HepG2 (cell line): Measurements from ENCODE around the gene ARL16. TPM values are rescaled to one million over a fixed set of nuclear protein-coding genes. Genes with fewer than 3 reads are reported as not detected.

ENCODE experiments used
- ATF7-NPFF ChIP-seq: sonication (generic); formaldehyde crosslinking; IDR thresholded peaks from 2 replicates; pipeline ENCODE4 v1.8.1; 2023; ENCODE audit warnings: mild to moderate bottlenecking, low read depth, missing genetic modification reagents, moderate library complexity
- ATRX ChIP-seq: sonication (generic); formaldehyde crosslinking; IDR thresholded peaks from 2 replicates; pipeline ENCODE4 v1.4.0; 2020; ENCODE audit warnings: missing genetic modification reagents, borderline replicate concordance
- CHCHD3 ChIP-seq: sonication (generic); formaldehyde crosslinking; IDR thresholded peaks from 2 replicates; pipeline ENCODE4 v1.8.0; 2022; ENCODE audit warnings: mild to moderate bottlenecking, missing genetic modification reagents, moderate library complexity
- ELF1 ChIP-seq: sonication (generic); formaldehyde crosslinking; IDR thresholded peaks from 2 replicates; pipeline ENCODE4 v1.4.0; 2020; ENCODE audit warnings: missing genetic modification reagents
- ONECUT2 ChIP-seq: sonication (generic); formaldehyde crosslinking; IDR thresholded peaks from 2 replicates; pipeline ENCODE4 v1.4.0; 2020; ENCODE audit warnings: missing genetic modification reagents
- PCBP1 ChIP-seq: fragments of 200-400 bp; formaldehyde crosslinking; IDR thresholded peaks from 2 replicates; pipeline ENCODE4 v1.6.1; 2017; ENCODE audit warnings: mild to moderate bottlenecking, low read depth, low read length, borderline replicate concordance
- PHF21A ChIP-seq: sonication (generic); formaldehyde crosslinking; IDR thresholded peaks from 2 replicates; pipeline ENCODE4 v1.5.0; 2020; ENCODE audit warnings: mild to moderate bottlenecking, missing genetic modification reagents
- POLR2A ChIP-seq, 2 experiments: IDR thresholded peaks; 2 replicates each; pipeline ENCODE4 v1.6.1; 2011; ENCODE audit warnings: low read depth in 2 of 2, low read length in 2 of 2, mild to moderate bottlenecking in 1 of 2, moderate library complexity in 1 of 2; ENCODE audit not compliant: insufficient read depth in 1 of 2
- SOX5 ChIP-seq: IDR thresholded peaks from 2 replicates; pipeline ENCODE4 v1.6.1; 2016; ENCODE audit warnings: borderline replicate concordance
- ZFP1 ChIP-seq: IDR thresholded peaks from 2 replicates; pipeline ENCODE4 v1.6.1; 2016
- ZNF230 ChIP-seq: sonication (generic); formaldehyde crosslinking; IDR thresholded peaks from 2 replicates; pipeline ENCODE4 v1.4.0; 2020; ENCODE audit warnings: mild to moderate bottlenecking, missing genetic modification reagents
- ZNF709 ChIP-seq: sonication (generic); formaldehyde crosslinking; IDR thresholded peaks from 2 replicates; pipeline ENCODE4 v1.5.0; 2020; ENCODE audit warnings: mild to moderate bottlenecking, missing genetic modification reagents
- polyA plus RNA-seq, 8 experiments: library from polyadenylated mRNA; depleted of rRNA in 3 of 8; stranded (reverse) in 7 of 8; unstranded in 1 of 8; fragments of >200 nt; fragmentation: Illumina TruSeq in 4 of 8; extraction: Trizol in 4 of 8; gene quantifications; 2 replicates each; pipeline versions ENCODE4 v1.2.1 to v1.2.3, GENCODE V29; 2011 to 2016; ENCODE audit warnings: low read depth in 4 of 8, missing spikeins in 1 of 8, mixed read lengths in 1 of 8; ENCODE audit not compliant: insufficient read depth in 1 of 8
- total RNA-seq, 5 experiments: library from RNA; depleted of rRNA; stranded (reverse); fragments of >200 nt; fragmentation: Illumina TruSeq; extraction: Trizol; gene quantifications; 2 replicates each; pipeline ENCODE4 v1.2.3, GENCODE V29; 2016; ENCODE audit warnings: low read depth in 1 of 5
- TF ChIP-seq, protein P1 (sequence below): sonication (generic); formaldehyde crosslinking; IDR thresholded peaks from 2 replicates; pipeline ENCODE4 v1.5.1; 2020; ENCODE audit warnings: mild to moderate bottlenecking, missing genetic modification reagents, borderline replicate concordance
- TF ChIP-seq, protein P2 (sequence below): sonication (generic); formaldehyde crosslinking; conservative IDR thresholded peaks from 2 replicates; pipeline ENCODE4 v1.5.0; 2020; ENCODE audit warnings: missing genetic modification reagents
- TF ChIP-seq, protein P3 (sequence below): sonication (generic); formaldehyde crosslinking; IDR thresholded peaks from 2 replicates; pipeline ENCODE4 v1.9.0; 2021; ENCODE audit warnings: missing genetic modification reagents, borderline replicate concordance
- TF ChIP-seq, protein P4 (sequence below): sonication (generic); formaldehyde crosslinking; IDR thresholded peaks from 2 replicates; pipeline ENCODE4 v1.5.0; 2020; ENCODE audit warnings: mild to moderate bottlenecking, low read depth, missing genetic modification reagents, borderline replicate concordance
- TF ChIP-seq, protein P5 (sequence below): sonication (generic); formaldehyde crosslinking; IDR thresholded peaks from 2 replicates; pipeline ENCODE4 v1.8.1; 2023; ENCODE audit warnings: mild to moderate bottlenecking, inconsistent platforms, moderate library complexity, missing genetic modification reagents, borderline replicate concordance

Gene ARL16
- total and polyA plus RNA-seq, 2 of the 13 experiments (the other 11 are each of a cell fraction or from before 2014, with no cell fraction given): 20.8 to 30.8 TPM

DNA sequence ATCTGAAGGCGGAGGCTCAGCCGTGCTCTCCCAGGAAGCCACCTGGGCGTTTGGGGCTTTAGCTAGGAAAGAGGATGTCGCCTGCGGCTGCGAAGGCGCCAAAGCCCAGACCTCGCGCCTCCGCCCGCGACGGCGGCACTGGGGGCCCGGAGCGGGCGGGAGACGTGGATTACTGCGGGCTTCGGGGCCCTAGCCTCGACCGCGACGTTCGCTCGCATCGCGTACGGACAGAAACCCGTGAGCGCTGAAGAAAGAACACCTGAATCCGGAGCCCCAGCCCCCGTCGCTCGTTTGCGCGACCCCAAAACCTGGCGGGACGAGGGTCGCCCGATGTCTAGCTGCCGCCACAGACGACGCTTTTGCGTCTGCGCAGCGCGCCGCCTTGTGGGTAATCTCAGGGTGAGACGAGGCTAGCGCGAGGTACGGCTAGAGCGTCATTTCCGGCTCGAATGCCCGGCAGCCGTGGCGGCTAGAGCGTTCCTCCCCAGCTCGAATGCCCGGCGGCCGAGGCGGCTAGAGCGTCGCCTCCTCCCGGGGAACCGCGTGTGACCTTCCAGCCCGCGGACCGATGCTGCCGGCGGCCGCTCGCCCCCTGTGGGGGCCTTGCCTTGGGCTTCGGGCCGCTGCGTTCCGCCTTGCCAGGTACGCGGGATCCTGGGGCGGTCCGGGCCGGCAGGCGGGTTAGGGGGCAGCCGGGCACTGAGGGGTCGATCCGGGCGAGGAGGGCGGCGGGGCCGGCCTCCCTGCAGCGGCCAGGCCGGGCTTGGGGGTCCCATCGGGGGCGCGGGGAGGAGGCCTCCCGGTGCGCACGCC, 19.5 kb upstream of the ARL16 start, which contains the start of gene MRPL12 (continued):
- TF ChIP-seq, protein P1, sequence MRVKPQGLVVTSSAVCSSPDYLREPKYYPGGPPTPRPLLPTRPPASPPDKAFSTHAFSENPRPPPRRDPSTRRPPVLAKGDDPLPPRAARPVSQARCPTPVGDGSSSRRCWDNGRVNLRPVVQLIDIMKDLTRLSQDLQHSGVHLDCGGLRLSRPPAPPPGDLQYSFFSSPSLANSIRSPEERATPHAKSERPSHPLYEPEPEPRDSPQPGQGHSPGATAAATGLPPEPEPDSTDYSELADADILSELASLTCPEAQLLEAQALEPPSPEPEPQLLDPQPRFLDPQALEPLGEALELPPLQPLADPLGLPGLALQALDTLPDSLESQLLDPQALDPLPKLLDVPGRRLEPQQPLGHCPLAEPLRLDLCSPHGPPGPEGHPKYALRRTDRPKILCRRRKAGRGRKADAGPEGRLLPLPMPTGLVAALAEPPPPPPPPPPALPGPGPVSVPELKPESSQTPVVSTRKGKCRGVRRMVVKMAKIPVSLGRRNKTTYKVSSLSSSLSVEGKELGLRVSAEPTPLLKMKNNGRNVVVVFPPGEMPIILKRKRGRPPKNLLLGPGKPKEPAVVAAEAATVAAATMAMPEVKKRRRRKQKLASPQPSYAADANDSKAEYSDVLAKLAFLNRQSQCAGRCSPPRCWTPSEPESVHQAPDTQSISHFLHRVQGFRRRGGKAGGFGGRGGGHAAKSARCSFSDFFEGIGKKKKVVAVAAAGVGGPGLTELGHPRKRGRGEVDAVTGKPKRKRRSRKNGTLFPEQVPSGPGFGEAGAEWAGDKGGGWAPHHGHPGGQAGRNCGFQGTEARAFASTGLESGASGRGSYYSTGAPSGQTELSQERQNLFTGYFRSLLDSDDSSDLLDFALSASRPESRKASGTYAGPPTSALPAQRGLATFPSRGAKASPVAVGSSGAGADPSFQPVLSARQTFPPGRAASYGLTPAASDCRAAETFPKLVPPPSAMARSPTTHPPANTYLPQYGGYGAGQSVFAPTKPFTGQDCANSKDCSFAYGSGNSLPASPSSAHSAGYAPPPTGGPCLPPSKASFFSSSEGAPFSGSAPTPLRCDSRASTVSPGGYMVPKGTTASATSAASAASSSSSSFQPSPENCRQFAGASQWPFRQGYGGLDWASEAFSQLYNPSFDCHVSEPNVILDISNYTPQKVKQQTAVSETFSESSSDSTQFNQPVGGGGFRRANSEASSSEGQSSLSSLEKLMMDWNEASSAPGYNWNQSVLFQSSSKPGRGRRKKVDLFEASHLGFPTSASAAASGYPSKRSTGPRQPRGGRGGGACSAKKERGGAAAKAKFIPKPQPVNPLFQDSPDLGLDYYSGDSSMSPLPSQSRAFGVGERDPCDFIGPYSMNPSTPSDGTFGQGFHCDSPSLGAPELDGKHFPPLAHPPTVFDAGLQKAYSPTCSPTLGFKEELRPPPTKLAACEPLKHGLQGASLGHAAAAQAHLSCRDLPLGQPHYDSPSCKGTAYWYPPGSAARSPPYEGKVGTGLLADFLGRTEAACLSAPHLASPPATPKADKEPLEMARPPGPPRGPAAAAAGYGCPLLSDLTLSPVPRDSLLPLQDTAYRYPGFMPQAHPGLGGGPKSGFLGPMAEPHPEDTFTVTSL (CRISPR knock-in tag): peak; percentile 66; the same call in 1 of the 2 replicates
- TF ChIP-seq, protein P2, sequence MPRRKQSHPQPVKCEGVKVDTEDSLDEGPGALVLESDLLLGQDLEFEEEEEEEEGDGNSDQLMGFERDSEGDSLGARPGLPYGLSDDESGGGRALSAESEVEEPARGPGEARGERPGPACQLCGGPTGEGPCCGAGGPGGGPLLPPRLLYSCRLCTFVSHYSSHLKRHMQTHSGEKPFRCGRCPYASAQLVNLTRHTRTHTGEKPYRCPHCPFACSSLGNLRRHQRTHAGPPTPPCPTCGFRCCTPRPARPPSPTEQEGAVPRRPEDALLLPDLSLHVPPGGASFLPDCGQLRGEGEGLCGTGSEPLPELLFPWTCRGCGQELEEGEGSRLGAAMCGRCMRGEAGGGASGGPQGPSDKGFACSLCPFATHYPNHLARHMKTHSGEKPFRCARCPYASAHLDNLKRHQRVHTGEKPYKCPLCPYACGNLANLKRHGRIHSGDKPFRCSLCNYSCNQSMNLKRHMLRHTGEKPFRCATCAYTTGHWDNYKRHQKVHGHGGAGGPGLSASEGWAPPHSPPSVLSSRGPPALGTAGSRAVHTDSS: peak; percentile 85; the same call in 1 of the 2 replicates
- TF ChIP-seq CHCHD3 (CRISPR knock-in tag) (peak; percentile 17), ATF7-NPFF (no peak; the same call in none of the 2 replicates), PCBP1 (0 out of 2 replicates have a peak, but pooled peaks have one; percentile 50), SOX5 (CRISPR knock-in tag) (peak; percentile 58), ZFP1 (CRISPR knock-in tag) (no peak; the same call in 1 of the 2 replicates), ONECUT2 (CRISPR knock-in tag) (peak; percentile 40; the same call in 1 of the 2 replicates), ATRX (CRISPR knock-in tag) (no peak), ELF1 (CRISPR knock-in tag) (peak; percentile 89), POLR2A (IDR thresholded peaks at IDR 0.05; ENCODE audit: insufficient read depth in 1 of 2, low read depth in 2 of 2, low read length in 2 of 2) (peak in 1 of 2 experiments; percentile 96; a peak in 2 of 4 replicates), PHF21A (CRISPR knock-in tag) (peak; percentile 91), ZNF230 (CRISPR knock-in tag) (peak; percentile 87; the same call in 1 of the 2 replicates), ZNF709 (CRISPR knock-in tag) (peak; percentile 87)
- TF ChIP-seq, protein P3, sequence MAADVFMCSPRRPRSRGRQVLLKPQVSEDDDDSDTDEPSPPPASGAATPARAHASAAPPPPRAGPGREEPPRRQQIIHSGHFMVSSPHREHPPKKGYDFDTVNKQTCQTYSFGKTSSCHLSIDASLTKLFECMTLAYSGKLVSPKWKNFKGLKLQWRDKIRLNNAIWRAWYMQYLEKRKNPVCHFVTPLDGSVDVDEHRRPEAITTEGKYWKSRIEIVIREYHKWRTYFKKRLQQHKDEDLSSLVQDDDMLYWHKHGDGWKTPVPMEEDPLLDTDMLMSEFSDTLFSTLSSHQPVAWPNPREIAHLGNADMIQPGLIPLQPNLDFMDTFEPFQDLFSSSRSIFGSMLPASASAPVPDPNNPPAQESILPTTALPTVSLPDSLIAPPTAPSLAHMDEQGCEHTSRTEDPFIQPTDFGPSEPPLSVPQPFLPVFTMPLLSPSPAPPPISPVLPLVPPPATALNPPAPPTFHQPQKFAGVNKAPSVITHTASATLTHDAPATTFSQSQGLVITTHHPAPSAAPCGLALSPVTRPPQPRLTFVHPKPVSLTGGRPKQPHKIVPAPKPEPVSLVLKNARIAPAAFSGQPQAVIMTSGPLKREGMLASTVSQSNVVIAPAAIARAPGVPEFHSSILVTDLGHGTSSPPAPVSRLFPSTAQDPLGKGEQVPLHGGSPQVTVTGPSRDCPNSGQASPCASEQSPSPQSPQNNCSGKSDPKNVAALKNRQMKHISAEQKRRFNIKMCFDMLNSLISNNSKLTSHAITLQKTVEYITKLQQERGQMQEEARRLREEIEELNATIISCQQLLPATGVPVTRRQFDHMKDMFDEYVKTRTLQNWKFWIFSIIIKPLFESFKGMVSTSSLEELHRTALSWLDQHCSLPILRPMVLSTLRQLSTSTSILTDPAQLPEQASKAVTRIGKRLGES (CRISPR knock-in tag): peak; percentile 37; the same call in 1 of the 2 replicates
- TF ChIP-seq, protein P4, sequence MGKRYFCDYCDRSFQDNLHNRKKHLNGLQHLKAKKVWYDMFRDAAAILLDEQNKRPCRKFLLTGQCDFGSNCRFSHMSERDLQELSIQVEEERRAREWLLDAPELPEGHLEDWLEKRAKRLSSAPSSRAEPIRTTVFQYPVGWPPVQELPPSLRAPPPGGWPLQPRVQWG (CRISPR knock-in tag): no peak; the same call in 1 of the 2 replicates
- TF ChIP-seq, protein P5, sequence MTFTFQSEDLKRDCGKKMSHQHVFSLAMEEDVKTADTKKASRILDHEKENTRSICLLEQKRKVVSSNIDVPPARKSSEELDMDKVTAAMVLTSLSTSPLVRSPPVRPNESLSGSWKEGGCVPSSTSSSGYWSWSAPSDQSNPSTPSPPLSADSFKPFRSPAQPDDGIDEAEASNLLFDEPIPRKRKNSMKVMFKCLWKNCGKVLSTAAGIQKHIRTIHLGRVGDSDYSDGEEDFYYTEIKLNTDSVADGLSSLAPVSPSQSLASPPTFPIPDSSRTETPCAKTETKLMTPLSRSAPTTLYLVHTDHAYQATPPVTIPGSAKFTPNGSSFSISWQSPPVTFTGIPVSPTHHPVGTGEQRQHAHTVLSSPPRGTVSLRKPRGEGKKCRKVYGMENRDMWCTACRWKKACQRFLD: 0 out of 2 replicates have a peak, but pooled peaks have one; percentile 6
